Neural cell (in vitro differentiated cells): ENCODE measurements around the gene STAG2. TPM values are rescaled to one million over a fixed set of nuclear protein-coding genes. Genes with fewer than 3 reads are reported as not detected.
"Not testable (repeated sequence)": the region's sequence is repeated elsewhere in the genome, so short reads cannot be mapped to it uniquely, and the experiment has no call there.

ENCODE experiments used
- H2AFZ ChIP-seq: fragments of 200-600, 300-800 bp; sonication (generic), shearing (Covaris generic); 2 replicates; pipeline ENCODE4 v1.6.0; 2014; ENCODE audit warnings: low read depth, mild to moderate bottlenecking, antibody characterized with exemption, low read length, moderate library complexity
- H3F3A ChIP-seq: fragments of 200-600 bp; shearing (Covaris generic); 2 replicates; pipeline ENCODE4 v1.6.1; 2016; ENCODE audit warnings: mild to moderate bottlenecking, moderate library complexity, mixed read lengths, antibody characterized with exemption, low read length; ENCODE audit not compliant: insufficient read depth, poor library complexity, severe bottlenecking
- H3K27ac ChIP-seq: fragments of 200-600, 300-800 bp; sonication (generic), shearing (Covaris generic); 2 replicates; pipeline ENCODE4 v1.5.1; 2014; ENCODE audit warnings: mild to moderate bottlenecking, low read length, moderate library complexity
- H3K27me3 ChIP-seq: fragments of 300-800, 200-600 bp; sonication (generic), shearing (Covaris generic); 2 replicates; pipeline ENCODE4 v1.6.0; 2014; ENCODE audit warnings: mild to moderate bottlenecking, low read depth, low read length, moderate library complexity; ENCODE audit not compliant: insufficient read depth
- H3K36me3 ChIP-seq: fragments of 300-800, 200-600 bp; sonication (generic), shearing (Covaris generic); 2 replicates; pipeline ENCODE4 v1.5.1; 2014; ENCODE audit warnings: mild to moderate bottlenecking, antibody characterized with exemption, low read length, moderate library complexity; ENCODE audit not compliant: insufficient read depth
- H3K4me2 ChIP-seq: fragments of 300-800, 200-600 bp; sonication (generic), shearing (Covaris generic); 2 replicates; pipeline ENCODE4 v1.6.0; 2014; ENCODE audit warnings: mild to moderate bottlenecking, low read length
- H3K4me3 ChIP-seq: fragments of 300-800, 200-600 bp; sonication (generic), shearing (Covaris generic); 2 replicates; pipeline ENCODE4 v1.5.1; 2014; ENCODE audit warnings: mild to moderate bottlenecking, low read length, moderate library complexity
- H3K79me2 ChIP-seq: fragments of 200-600 bp; shearing (Covaris generic); replicated peaks from 2 replicates; pipeline ENCODE4 v1.6.0; 2014; ENCODE audit warnings: mild to moderate bottlenecking, low read length, moderate library complexity; ENCODE audit not compliant: insufficient read depth
- H3K9ac ChIP-seq: fragments of 300-800, 200-600 bp; sonication (generic), shearing (Covaris generic); 2 replicates; pipeline ENCODE4 v1.6.1; 2016; ENCODE audit warnings: mild to moderate bottlenecking, low read length, mixed read lengths
- H3K9me2 ChIP-seq: fragments of 200-600 bp; shearing (Covaris generic); 2 replicates; pipeline ENCODE4 v1.6.1; 2016; ENCODE audit warnings: mild to moderate bottlenecking, low read length, mixed read lengths; ENCODE audit not compliant: insufficient read depth
- H3K9me3 ChIP-seq: fragments of 200-600, 300-800 bp; sonication (generic), shearing (Covaris generic); 2 replicates; pipeline ENCODE4 v1.6.1; 2016; ENCODE audit warnings: mild to moderate bottlenecking, mixed run types, low read length, moderate library complexity, mixed read lengths
- H4K20me1 ChIP-seq: fragments of 200-600 bp; shearing (Covaris generic); 2 replicates; pipeline ENCODE4 v1.6.1; 2016; ENCODE audit warnings: mild to moderate bottlenecking, mixed run types; ENCODE audit not compliant: insufficient read depth
- EP300 ChIP-seq: fragments of 450-650 bp; conservative IDR thresholded peaks from 2 replicates; pipeline ENCODE4 v1.6.1; 2014; ENCODE audit warnings: antibody characterized with exemption, mild to moderate bottlenecking, moderate library complexity; ENCODE audit not compliant: poor library complexity, severe bottlenecking
- EZH2 ChIP-seq: fragments of 200-600, 300-800 bp; shearing (Covaris generic), sonication (generic); IDR thresholded peaks from 2 replicates; pipeline ENCODE4 v1.6.1; 2014; ENCODE audit warnings: antibody characterized with exemption, low read length, borderline replicate concordance, mild to moderate bottlenecking; ENCODE audit not compliant: insufficient read depth, poor library complexity, severe bottlenecking
- MXI1 ChIP-seq: fragments of 450-650 bp; conservative IDR thresholded peaks from 2 replicates; pipeline ENCODE4 v1.6.1; 2014; ENCODE audit warnings: antibody characterized with exemption, mild to moderate bottlenecking; ENCODE audit not compliant: poor library complexity, severe bottlenecking
- POLR2AphosphoS5 ChIP-seq: IDR thresholded peaks from 2 replicates; pipeline ENCODE4 v1.6.1; 2012
- RAD21 ChIP-seq: fragments of 450-650 bp; conservative IDR thresholded peaks from 2 replicates; pipeline ENCODE4 v1.6.1; 2014; ENCODE audit warnings: antibody characterized with exemption, mild to moderate bottlenecking, moderate library complexity
- SMC3 ChIP-seq: fragments of 450-650 bp; conservative IDR thresholded peaks from 2 replicates; pipeline ENCODE4 v1.6.1; 2014; ENCODE audit warnings: antibody characterized with exemption, mild to moderate bottlenecking, moderate library complexity; ENCODE audit not compliant: poor library complexity
- TAF1 ChIP-seq: IDR thresholded peaks from 2 replicates; pipeline ENCODE4 v1.6.1; 2012; ENCODE audit warnings: low read depth
- polyA plus RNA-seq: library from polyadenylated mRNA; depleted of rRNA; stranded (reverse); fragments of >200 nt; gene quantifications from 2 replicates; pipeline ENCODE4 v1.2.3, GENCODE V29; 2014
- TF ChIP-seq, protein P1 (sequence below): fragments of 450-650 bp; IDR thresholded peaks from 2 replicates; pipeline ENCODE4 v1.5.1; 2014; ENCODE audit warnings: antibody characterized with exemption, mild to moderate bottlenecking, moderate library complexity; ENCODE audit not compliant: poor library complexity, severe bottlenecking
- TF ChIP-seq, protein P2 (sequence below): IDR thresholded peaks from 2 replicates; pipeline ENCODE4 v1.6.1; 2012; ENCODE audit warnings: borderline replicate concordance

Gene STAG2
- polyA plus RNA-seq, 1 donor from 2014 or later = 26.5 TPM

DNA sequence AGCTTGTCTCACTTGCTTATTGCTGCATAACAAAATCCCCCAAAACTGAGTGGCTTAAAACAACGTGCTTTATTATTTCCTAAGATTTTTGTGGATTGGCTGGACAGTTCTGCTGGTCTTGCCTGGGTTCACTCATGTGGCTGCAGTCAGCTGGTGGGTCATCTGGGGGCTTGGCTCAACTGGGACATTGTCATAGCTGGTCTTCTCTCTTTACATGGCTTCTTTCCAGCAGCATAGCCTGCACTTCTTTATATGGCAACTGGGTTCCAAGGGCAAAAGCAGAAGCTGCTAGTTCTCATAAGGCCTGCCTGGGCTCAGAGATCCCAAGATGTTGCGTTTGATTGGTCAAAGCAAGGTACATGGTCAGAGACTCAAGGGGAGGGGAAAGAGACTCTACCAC, 33.7 kb upstream of the STAG2 start:
- no peaks in the 10 kb centered on the region for H3K27me3 ChIP-seq
- TF ChIP-seq EP300 (no peak), TAF1 (no peak), RAD21 (no peak), EZH2 (no peak), POLR2AphosphoS5 (no peak), MXI1 (no peak), SMC3 (no peak)
- TF ChIP-seq, protein P1, sequence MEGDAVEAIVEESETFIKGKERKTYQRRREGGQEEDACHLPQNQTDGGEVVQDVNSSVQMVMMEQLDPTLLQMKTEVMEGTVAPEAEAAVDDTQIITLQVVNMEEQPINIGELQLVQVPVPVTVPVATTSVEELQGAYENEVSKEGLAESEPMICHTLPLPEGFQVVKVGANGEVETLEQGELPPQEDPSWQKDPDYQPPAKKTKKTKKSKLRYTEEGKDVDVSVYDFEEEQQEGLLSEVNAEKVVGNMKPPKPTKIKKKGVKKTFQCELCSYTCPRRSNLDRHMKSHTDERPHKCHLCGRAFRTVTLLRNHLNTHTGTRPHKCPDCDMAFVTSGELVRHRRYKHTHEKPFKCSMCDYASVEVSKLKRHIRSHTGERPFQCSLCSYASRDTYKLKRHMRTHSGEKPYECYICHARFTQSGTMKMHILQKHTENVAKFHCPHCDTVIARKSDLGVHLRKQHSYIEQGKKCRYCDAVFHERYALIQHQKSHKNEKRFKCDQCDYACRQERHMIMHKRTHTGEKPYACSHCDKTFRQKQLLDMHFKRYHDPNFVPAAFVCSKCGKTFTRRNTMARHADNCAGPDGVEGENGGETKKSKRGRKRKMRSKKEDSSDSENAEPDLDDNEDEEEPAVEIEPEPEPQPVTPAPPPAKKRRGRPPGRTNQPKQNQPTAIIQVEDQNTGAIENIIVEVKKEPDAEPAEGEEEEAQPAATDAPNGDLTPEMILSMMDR = no peak
- TF ChIP-seq, protein P2, sequence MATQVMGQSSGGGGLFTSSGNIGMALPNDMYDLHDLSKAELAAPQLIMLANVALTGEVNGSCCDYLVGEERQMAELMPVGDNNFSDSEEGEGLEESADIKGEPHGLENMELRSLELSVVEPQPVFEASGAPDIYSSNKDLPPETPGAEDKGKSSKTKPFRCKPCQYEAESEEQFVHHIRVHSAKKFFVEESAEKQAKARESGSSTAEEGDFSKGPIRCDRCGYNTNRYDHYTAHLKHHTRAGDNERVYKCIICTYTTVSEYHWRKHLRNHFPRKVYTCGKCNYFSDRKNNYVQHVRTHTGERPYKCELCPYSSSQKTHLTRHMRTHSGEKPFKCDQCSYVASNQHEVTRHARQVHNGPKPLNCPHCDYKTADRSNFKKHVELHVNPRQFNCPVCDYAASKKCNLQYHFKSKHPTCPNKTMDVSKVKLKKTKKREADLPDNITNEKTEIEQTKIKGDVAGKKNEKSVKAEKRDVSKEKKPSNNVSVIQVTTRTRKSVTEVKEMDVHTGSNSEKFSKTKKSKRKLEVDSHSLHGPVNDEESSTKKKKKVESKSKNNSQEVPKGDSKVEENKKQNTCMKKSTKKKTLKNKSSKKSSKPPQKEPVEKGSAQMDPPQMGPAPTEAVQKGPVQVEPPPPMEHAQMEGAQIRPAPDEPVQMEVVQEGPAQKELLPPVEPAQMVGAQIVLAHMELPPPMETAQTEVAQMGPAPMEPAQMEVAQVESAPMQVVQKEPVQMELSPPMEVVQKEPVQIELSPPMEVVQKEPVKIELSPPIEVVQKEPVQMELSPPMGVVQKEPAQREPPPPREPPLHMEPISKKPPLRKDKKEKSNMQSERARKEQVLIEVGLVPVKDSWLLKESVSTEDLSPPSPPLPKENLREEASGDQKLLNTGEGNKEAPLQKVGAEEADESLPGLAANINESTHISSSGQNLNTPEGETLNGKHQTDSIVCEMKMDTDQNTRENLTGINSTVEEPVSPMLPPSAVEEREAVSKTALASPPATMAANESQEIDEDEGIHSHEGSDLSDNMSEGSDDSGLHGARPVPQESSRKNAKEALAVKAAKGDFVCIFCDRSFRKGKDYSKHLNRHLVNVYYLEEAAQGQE = no peak
- H3K9me2 ChIP-seq = no peaks in the 10 kb centered on the region
- no peak overlapping the region for H3K27ac ChIP-seq
- no peaks in the 10 kb centered on the region for H3K79me2 ChIP-seq
- no peaks in the 10 kb centered on the region for H3K9me3 ChIP-seq
- no peak overlapping the region for H3K4me2 ChIP-seq
- no peaks in the 10 kb centered on the region for H4K20me1 ChIP-seq
- no peak overlapping the region for H3K4me3 ChIP-seq
- H3K9ac ChIP-seq = no peak overlapping the region
- H3F3A ChIP-seq = no peaks in the 10 kb centered on the region
- no peak overlapping the region for H2AFZ ChIP-seq
- H3K36me3 ChIP-seq = no peaks in the 10 kb centered on the region

DNA sequence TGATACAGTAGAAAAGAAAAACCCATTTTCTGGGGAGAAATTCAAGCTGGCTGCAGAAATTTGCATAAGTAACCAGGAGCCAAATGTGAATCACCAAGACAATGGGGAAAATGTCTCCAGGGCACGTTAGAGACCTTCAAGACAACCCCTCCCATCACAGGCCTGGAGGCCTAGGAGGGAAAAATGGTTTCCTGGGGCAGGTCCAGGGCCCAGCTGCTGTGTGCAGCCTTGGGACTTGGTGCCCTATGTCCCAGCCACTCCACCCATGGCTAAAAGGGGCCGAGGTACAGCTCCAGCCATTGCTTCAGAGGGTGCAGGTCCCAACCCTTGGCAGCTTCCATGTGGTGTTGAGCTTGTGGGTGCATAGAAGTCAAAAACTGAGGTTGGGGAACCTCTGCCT, 29.5 kb upstream of the STAG2 start:
- H3F3A ChIP-seq, H3K79me2 ChIP-seq, H3K9me3 ChIP-seq, H3K9ac ChIP-seq, H3K4me3 ChIP-seq, H3K36me3 ChIP-seq, H3K9me2 ChIP-seq, H3K27me3 ChIP-seq, H3K4me2 ChIP-seq, H2AFZ ChIP-seq, H4K20me1 ChIP-seq, H3K27ac ChIP-seq: not testable (repeated sequence)

DNA sequence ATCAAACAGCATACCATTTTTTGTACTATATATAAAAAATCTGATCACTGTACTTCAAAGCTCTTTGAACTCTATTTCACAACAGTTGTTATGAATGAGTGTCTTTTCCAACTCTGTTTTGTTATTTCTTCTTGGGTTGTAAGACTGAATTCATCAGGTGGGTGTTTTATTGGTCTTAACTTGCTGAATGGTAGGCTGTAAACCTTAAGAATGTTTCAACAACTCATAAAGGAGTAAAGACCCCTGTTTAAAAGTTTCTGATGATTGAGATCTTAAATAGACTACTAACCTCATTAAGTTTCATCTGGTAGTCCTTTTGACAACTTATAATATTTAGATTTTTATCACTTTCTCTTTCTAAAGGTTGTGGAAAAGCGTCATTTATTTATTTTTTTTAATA, 18.4 kb upstream of the STAG2 start:
- no peak overlapping the region for H3K4me3 ChIP-seq

More for the DNA sequence above, 18.4 kb upstream of the STAG2 start:
- no peak overlapping the region for H3K9ac ChIP-seq
- H3K4me2 ChIP-seq = no peak overlapping the region
- no peaks in the 10 kb centered on the region for H3K9me3 ChIP-seq
- H3K27ac ChIP-seq = no peak overlapping the region
- H3K36me3 ChIP-seq = no peaks in the 10 kb centered on the region
- no peaks in the 10 kb centered on the region for H3K27me3 ChIP-seq
- TF ChIP-seq POLR2AphosphoS5 = no peak
- TF ChIP-seq RAD21 = no peak
- TF ChIP-seq, protein P1 = no peak
- TF ChIP-seq, protein P2 = no peak
- TF ChIP-seq SMC3 = no peak
- TF ChIP-seq TAF1 = no peak
- no peak for TF ChIP-seq EZH2
- no peak for TF ChIP-seq EP300
- no peak for TF ChIP-seq MXI1
- no peaks in the 10 kb centered on the region for H3K9me2 ChIP-seq
- H3F3A ChIP-seq = no peaks in the 10 kb centered on the region
- no peak overlapping the region for H2AFZ ChIP-seq
- no peaks in the 10 kb centered on the region for H3K79me2 ChIP-seq
- H4K20me1 ChIP-seq = no peaks in the 10 kb centered on the region
